Nephron (organoid): ENCODE results near the gene NEDD4.
"Not testable (repeated sequence)": the region's sequence is repeated elsewhere in the genome, so short reads cannot be mapped to it uniquely, and the experiment has no call there.

ENCODE experiments used
- H3K27ac Mint-ChIP-seq, 3 experiments: 2 replicates each; pipeline ENCODE4 v1.8.0; 2020; ENCODE audit warnings: mixed read lengths in 3 of 3, mild to moderate bottlenecking in 2 of 3, moderate library complexity in 1 of 3
- H3K27me3 Mint-ChIP-seq: 2 replicates; pipeline ENCODE4 v1.8.0; 2021; ENCODE audit warnings: low read depth, mild to moderate bottlenecking, moderate library complexity, mixed read lengths
- H3K36me3 Mint-ChIP-seq: 2 replicates; pipeline ENCODE4 v1.8.0; 2020; ENCODE audit warnings: low read depth, mixed read lengths
- H3K4me1 Mint-ChIP-seq: 2 replicates; pipeline ENCODE4 v1.8.0; 2020; ENCODE audit warnings: mixed read lengths
- H3K4me3 Mint-ChIP-seq, 3 experiments: 2 replicates each; pipeline ENCODE4 v1.8.0; 2020; ENCODE audit warnings: mild to moderate bottlenecking in 3 of 3, mixed read lengths in 3 of 3, moderate library complexity in 2 of 3
- H3K9me3 Mint-ChIP-seq: 2 replicates; pipeline ENCODE4 v1.8.0; 2020; ENCODE audit warnings: mixed read lengths
- TF ChIP-seq, protein P1 (sequence below), 3 experiments: fragments of 200-600 bp; sonication (generic); IDR thresholded peaks; one replicate each; pipeline ENCODE4 v1.5.0; 2021; ENCODE audit warnings: antibody characterized with exemption in 3 of 3; ENCODE audit not compliant: unreplicated experiment in 3 of 3

NEDD4 gene

DNA sequence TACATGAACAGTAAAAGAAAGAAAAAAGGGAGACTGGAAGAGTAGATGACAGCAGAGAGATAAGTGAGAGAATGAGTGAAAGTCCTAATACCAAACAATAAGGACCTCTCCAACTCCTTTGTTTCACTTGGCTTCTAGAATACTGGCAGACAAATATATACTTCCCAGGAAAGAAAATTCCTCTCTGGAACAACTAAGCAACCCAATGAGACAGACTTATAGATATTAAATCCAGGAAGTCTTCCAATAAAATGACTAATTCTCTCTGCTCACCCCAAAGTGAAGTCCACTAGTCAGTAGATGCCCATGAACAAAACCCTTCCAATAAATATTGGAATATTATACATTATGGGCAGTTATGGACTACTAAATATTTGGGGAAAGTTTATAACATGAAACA lies 114.2 kb downstream of the NEDD4 start:
- Mint-ChIP-seq H3K4me3 (no peak overlapping the region), H3K4me1 (peaks cover 2% of the 10 kb centered on the region), H3K9me3 (peaks cover 2% of the 10 kb centered on the region), H3K27ac (peak overlapping the region in 1 of 3 experiments; percentile 24), H3K27me3 (peaks cover 3% of the 10 kb centered on the region), H3K36me3 (peaks cover 4% of the 10 kb centered on the region)
- TF ChIP-seq, protein P1, sequence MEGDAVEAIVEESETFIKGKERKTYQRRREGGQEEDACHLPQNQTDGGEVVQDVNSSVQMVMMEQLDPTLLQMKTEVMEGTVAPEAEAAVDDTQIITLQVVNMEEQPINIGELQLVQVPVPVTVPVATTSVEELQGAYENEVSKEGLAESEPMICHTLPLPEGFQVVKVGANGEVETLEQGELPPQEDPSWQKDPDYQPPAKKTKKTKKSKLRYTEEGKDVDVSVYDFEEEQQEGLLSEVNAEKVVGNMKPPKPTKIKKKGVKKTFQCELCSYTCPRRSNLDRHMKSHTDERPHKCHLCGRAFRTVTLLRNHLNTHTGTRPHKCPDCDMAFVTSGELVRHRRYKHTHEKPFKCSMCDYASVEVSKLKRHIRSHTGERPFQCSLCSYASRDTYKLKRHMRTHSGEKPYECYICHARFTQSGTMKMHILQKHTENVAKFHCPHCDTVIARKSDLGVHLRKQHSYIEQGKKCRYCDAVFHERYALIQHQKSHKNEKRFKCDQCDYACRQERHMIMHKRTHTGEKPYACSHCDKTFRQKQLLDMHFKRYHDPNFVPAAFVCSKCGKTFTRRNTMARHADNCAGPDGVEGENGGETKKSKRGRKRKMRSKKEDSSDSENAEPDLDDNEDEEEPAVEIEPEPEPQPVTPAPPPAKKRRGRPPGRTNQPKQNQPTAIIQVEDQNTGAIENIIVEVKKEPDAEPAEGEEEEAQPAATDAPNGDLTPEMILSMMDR (IDR thresholded peaks at IDR 0.05; ENCODE audit: unreplicated experiment in 3 of 3): no peak

- peaks cover 19% of the 10 kb centered on the region for H3K4me1 Mint-ChIP-seq
- peaks cover 2% of the 10 kb centered on the region for H3K9me3 Mint-ChIP-seq
- H3K4me3 Mint-ChIP-seq: peak overlapping the region; percentile 0 to 11 (median 11)
- peak overlapping the region; percentile 63 to 93 (median 89) for H3K27ac Mint-ChIP-seq
- H3K27me3 Mint-ChIP-seq: no peaks in the 10 kb centered on the region
- TF ChIP-seq, protein P1 (IDR thresholded peaks at IDR 0.05; ENCODE audit: unreplicated experiment in 3 of 3): no peak
- peaks cover 8% of the 10 kb centered on the region for H3K36me3 Mint-ChIP-seq
Observed at GRCh38 chr15:55873024-55873720, 120.2 kb downstream of the NEDD4 start.

GRCh38 chr15:55872471-55872870 lies 120.9 kb downstream of the NEDD4 start:
- H3K27ac Mint-ChIP-seq: peak overlapping the region; percentile 63 to 93 (median 89)
- peak overlapping the region in 1 of 3 experiments; percentile 11 for H3K4me3 Mint-ChIP-seq
- no peaks in the 10 kb centered on the region for H3K27me3 Mint-ChIP-seq

DNA sequence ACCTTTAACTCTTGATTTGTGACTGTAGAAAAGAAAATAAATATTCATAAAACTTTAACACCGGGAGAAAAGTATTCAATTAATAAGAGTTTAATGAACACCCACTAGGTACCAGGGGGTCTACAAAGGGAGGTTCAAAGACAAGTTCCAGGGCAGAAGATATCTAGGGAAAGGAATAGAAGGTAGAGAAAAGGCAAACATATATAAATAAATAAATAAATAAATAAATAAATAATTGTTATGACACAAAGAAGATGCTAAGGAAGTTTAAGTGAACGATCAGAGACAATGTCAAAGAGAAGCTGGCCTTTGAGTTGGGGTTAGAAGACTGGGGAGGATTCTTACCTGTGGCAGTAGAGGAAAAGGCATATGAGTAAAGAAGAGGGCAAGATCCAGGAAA lies 123.8 kb downstream of the NEDD4 start:
- no peak overlapping the region for H3K27ac Mint-ChIP-seq
- TF ChIP-seq, protein P1 (IDR thresholded peaks at IDR 0.05; ENCODE audit: unreplicated experiment in 3 of 3): no peak
- H3K36me3 Mint-ChIP-seq: peaks cover 4% of the 10 kb centered on the region
- peaks cover 19% of the 10 kb centered on the region for H3K4me1 Mint-ChIP-seq
- no peaks in the 10 kb centered on the region for H3K9me3 Mint-ChIP-seq
- no peak overlapping the region for H3K4me3 Mint-ChIP-seq
- no peaks in the 10 kb centered on the region for H3K27me3 Mint-ChIP-seq

More at GRCh38 chr15:55872471-55872870, 120.9 kb downstream of the NEDD4 start:
- H3K4me1 Mint-ChIP-seq: peaks cover 19% of the 10 kb centered on the region
- peaks cover 8% of the 10 kb centered on the region for H3K36me3 Mint-ChIP-seq
- peaks cover 2% of the 10 kb centered on the region for H3K9me3 Mint-ChIP-seq
- TF ChIP-seq, protein P1 (IDR thresholded peaks at IDR 0.05; ENCODE audit: unreplicated experiment in 3 of 3): no peak

- Mint-ChIP-seq H3K36me3 (peaks cover 4% of the 10 kb centered on the region), H3K27me3 (no peaks in the 10 kb centered on the region), H3K4me3 (no peak overlapping the region), H3K4me1 (peaks cover 19% of the 10 kb centered on the region), H3K9me3 (no peaks in the 10 kb centered on the region), H3K27ac (no peak overlapping the region)
- TF ChIP-seq, protein P1 (IDR thresholded peaks at IDR 0.05; ENCODE audit: unreplicated experiment in 3 of 3): no peak
Observed at GRCh38 chr15:55868707-55869106, 124.7 kb downstream of the NEDD4 start.

- H3K27ac Mint-ChIP-seq, H3K27me3 Mint-ChIP-seq, H3K36me3 Mint-ChIP-seq, H3K4me3 Mint-ChIP-seq, H3K9me3 Mint-ChIP-seq: not testable (repeated sequence)
- peaks cover 16% of the 10 kb centered on the region for H3K4me1 Mint-ChIP-seq
Observed at GRCh38 chr15:55868291-55868690, 125.1 kb downstream of the NEDD4 start.
